Head of caudate nucleus (tissue), 42 donors: ENCODE results near the gene CLCN2.

Experiments used
- DNase-seq, 42 donors: peaks; one replicate each; pipeline versions ENCODE4 v3.0.0 to v3.0.0-alpha.2; 2020 to 2021; ENCODE audit warnings: mixed read lengths in 7 of 42
- intact Hi-C: fragments of 100-400 bp; cut with DNase I; formaldehyde crosslinking; loops from one replicate; pipeline ENCODE4 v1.15.0; 2022

The CLCN2 gene

DNA sequence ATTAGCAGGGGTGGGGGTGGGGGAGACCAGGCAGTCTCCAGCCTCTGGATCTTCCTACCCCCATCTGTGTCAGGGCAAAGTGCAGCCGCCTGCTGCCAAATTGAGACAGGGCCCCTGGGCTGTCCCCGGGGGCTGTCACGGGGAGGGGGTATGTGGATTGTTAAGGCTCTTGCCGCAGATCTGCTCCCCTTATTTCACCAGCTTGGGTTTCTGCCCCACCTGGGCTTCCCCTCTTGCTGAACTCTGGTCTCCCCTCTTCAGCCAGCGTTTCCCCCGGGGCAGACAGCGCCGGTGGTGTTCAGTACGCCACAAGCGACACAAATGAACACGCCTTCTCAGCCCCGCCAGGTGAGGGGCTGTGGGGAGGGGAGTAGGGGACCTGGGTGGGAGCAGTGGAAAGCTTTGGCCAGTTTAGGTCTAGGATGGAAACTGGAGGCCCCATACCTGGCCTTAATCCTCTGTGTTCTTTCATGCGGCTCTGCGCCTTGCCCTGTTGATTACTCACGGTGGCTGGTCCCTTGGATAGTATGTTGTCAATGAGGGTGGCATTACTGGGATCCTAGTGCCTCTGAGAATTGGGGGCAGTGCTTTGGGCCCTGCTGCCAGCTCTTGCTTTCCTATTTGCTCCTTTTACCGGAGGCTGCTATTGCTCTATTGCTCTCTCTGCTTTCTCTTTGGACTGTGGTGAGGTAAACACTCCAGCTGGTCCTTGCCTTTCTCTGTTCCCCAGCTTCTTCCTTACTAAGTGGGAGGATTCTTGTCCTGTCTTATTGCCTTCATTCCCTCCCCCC, 45.3 kb downstream of the CLCN2 start:
- intact Hi-C loops: no loop called here
- DNase-seq: no peak

DNA sequence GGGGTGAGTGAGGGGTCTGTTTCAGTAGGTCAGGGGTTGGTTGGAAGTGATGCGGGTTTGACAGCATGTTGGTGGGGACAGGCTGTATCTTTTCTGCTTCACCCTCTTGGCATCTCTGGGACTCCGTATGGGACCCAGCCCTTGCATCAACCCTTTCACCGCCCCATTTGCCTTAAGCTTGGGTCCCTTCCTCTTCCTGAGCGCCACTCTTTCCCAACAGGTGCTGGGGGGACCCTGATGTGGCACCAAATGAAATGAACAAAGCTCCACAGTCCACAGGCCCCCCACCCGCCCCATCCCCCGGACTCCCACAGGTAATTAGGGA, 45.9 kb downstream of the CLCN2 start:
- intact Hi-C loops: no loop called here
- DNase-seq: no peak

DNA sequence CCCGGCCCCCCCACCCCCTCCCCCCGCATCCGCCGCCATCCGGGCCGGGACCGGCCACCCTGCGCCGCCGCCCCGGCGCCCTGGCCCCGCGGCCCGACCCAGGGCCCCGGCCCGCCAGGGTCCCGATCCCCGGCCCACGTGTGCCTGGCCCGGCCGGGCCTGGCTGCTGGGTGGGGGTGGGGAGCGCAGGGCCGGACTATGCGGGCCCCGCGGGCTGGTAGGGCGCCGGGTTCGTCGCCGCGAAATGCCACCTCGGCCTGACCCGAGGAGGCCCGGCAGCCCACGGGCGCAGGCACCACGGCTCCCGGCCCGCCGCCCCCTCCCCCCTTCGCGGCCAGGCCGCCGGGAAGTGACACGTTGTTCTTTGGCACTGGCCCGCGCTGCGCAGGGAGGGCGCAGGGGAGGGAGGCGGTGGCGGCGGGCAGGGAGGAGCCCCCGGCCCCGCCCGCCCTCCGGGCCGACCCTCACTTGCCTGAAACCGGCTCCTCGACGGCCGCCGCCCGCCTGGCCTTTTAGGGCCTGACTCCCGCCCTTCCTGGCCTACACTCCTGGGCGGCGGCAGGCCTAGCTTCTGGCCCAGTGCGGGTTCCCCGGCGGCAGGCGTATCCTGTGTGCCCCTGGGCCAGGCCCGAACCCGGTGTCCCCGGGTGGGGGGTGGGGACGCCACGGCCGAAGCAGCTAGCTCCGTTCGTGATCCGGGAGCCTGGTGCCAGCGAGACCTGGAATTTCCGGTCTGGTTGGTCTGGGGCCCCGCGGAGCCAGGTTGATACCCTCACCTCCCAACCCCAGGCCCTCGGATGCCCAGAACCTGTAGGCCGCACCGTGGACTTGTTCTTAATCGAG, 46.5 kb downstream of the CLCN2 start:
- peak in 36 of 42 donors; percentile 35 to 85 (median 63) for DNase-seq

DNA sequence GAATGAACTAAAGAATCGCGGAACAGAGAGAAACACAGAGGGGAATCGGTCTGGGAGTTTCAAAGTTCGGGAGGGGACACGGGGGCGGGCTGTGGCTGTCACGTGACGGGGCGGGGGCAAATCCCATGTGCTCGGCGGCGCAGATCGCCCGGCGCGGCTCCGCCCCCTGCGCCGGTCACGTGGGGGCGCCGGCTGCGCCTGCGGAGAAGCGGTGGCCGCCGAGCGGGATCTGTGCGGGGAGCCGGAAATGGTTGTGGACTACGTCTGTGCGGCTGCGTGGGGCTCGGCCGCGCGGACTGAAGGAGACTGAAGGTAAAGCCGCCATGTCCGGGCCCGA, 47.1 kb downstream of the CLCN2 start, which contains the start of gene EIF4G1:
Gene EIF4G1 (plus strand): TSS at position 244 of the 337 bp plus-strand sequence. CDS start 1,191 bp downstream, outside the sequence.
- intact Hi-C loops: no loop called here
- DNase-seq: peak; percentile 83 to 98 (median 94)

More for the DNA sequence above, 46.5 kb downstream of the CLCN2 start:
- intact Hi-C loops: no loop called here

DNA sequence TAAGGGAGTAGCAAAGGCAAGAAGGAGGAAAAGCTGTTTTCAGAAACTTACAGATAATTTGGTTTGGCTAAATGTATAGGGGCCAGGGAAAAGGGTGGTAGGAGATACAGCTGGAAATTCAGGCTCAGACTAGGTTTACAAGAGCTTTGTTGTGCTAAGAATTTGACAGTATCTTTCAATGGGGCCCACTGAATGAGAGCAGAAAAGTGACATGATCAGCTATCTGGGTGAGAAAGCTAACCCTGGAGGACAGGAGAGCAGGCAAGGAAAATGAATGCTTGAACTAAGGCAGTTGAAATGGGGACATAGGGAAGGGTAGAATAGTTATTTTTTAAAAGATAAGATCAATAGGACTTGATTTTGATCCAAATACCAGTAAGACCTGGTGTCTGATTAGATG, 49.8 kb downstream of the CLCN2 start:
- intact Hi-C loops: no loop called here
- DNase-seq: no peak

DNA sequence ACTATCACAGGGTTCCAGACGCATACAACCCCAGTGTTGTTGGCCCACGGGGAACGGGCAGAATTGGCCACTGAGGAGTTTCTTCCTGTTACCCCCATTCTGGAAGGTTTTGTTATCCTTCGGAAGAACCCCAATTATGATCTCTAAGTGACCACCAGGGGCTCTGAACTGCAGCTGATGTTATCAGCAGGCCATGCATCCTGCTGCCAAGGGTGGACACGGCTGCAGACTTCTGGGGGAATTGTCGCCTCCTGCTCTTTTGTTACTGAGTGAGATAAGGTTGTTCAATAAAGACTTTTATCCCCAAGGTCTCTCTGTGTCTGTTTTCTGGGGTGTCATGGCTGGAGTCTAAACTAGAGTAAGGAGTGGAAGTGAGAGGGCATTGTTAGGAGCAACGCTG, 52.7 kb downstream of the CLCN2 start:
- DNase-seq: no peak

DNA sequence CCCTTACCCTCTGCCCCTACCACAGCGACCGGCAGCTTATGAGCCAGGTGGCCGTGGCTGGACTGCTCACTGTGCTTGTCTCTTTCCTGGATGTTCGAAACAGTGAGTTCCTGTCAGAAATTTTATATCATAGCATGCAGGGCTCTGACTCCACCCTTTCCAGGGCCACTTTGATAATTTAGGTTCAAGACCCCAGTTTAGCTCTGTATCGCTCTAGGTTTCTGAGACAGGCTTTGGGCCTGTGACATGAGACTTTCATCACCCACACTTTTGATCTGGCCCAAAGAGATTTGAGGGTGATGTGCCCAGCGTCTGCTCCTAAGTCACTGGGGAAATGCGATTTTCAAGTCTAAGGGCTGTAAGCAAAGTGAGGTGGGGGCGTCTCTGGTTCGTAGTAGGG, 53.5 kb downstream of the CLCN2 start:
- intact Hi-C loops: no loop called here
- DNase-seq: no peak

More for the DNA sequence above, 52.7 kb downstream of the CLCN2 start:
- intact Hi-C loops: no loop called here

DNA sequence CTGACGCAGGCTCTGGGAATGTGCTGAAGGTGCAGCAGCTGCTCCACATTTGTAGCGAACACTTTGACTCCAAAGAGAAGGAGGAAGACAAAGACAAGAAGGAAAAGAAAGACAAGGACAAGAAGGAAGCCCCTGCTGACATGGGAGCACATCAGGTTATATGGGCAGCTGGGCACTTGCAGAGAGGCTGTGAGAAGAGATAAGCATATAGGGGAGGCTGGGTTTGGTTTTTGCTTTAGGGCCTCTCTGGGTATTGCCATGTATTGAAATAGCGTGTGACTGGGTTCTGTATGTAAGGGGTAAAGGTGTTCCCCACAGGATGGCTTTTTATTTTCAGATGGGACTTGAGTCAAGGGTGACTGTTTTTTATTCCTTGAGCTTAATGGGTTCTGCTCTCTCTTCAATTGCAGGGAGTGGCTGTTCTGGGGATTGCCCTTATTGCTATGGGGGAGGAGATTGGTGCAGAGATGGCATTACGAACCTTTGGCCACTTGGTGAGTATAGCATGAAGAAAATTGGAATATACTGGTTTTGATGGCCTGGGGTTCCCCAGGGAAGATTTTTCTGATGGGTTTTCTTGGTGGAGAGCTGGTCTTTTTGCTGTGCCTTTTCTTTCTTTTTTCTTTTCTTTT, 54.9 kb downstream of the CLCN2 start:
- DNase-seq: no peak
- intact Hi-C loops: no loop called here

DNA sequence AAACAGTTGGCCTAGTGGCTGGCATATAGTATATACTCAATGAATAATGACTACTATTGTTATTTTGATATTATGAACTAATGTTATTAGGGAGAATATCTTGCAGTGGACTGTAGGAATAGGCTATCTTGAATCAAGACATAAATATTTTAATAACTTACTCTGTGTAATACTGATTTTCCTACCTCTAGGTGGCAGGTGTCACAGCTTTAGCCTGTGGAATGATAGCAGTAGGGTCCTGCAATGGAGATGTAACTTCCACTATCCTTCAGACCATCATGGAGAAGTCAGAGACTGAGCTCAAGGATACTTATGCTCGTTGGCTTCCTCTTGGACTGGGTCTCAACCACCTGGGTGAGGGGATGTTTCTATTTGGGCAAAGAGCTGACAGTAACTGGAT, 55.8 kb downstream of the CLCN2 start:
- intact Hi-C loops: no loop called here
- no peak for DNase-seq

DNA sequence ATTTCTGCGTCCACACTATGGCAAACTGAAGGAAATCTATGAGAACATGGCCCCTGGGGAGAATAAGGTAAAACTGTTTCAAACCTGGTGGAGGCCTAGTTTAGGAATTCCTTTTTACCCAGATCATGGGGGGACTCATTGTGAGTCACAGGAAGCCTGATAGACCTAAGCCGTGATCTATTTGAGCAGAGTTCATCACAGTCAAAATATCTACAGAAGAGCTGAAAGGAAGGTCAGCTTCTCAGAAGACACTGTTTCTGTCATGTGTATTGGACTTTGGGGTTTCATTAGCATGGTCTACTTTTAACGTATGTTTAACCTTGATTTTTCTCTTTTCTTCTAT, 61.1 kb downstream of the CLCN2 start:
- DNase-seq: no peak
- intact Hi-C loops: no loop called here

DNA sequence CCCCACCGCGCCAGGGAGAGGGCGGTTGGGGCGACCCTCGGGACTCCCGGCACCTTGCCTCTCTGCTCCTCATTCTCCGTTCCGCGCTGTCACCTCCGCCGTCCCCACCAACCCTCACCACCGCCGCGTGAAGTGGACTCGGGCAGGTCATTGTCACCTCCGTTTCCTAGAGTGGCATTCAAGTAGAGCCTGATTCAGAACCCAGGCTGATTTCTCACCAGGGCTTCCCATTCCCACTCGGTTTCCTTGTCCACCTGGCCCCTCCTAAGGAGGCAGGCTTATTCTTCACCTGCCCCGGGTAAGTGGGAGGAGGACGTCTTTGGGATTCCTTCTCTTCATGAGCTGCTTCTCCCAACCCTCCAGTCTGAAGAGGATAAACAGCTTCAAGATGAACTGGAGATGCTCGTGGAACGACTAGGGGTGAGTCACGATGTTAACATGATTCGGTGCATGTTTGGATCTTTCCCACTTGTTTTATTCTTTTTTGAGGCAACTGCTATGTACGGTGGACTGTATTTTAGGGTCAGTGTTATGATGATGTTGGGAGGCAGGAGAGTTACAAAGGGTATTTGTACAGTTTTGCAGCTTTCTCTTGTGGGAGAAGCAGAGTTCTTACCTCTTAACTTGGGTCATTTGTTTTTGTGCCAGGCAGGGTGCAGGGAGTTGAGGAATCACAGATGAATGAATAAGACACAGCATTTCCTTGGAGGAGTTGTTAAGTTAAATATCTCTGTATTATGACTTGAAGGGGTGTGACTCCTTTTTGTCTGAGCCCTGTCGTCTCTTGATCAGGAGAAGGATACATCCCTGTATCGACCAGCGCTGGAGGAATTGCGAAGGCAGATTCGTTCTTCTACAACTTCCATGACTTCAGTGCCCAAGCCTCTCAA, 61.7 kb downstream of the CLCN2 start:
- intact Hi-C loops: loop anchor here (1.0 kb wide), 1 partner anchor 113 kb away; the partner anchor contains the start of gene ABCF3
- DNase-seq: no peak

DNA sequence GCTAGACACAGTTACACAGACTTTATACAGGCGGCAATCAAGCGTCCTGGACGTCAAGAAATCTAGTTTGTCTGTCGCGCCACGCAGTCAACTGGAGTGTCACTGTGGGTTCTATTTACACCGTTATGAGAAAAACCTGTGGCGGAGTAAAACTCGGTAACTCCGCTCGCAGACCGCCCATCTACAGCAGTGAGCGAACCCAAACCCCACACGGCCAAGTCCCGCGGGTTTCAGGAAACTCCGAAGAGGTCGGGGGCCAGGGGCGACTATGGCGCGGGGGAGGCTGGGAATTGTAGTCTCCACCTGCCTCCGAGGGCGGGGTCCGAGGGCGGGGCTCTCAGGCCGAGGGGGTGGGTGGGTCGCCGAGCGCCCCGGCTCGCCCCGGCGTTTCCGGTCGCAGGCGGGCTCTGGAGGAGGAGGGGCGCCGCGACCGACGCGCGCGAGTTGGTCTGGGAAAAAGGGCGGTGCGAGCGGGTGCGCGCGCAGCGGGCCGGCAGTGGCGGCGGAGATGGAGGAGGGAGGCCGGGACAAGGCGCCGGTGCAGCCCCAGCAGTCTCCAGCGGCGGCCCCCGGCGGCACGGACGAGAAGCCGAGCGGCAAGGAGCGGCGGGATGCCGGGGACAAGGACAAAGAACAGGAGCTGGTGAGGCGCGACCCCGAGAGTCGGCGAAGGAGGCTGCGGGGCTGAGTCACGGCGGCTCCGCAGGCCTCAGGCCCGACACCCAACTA, 62.5 kb downstream of the CLCN2 start, which contains the start of gene PSMD2:
Gene PSMD2 (plus strand): TSS at position 483 of the 729 bp plus-strand sequence. CDS start 26 bp downstream, at position 509.
- intact Hi-C loops: loop anchor here (1.0 kb wide), 1 partner anchor 113 kb away; the partner anchor contains the start of gene ABCF3
- DNase-seq: peak; percentile 94 to 99 (median 98)

DNA sequence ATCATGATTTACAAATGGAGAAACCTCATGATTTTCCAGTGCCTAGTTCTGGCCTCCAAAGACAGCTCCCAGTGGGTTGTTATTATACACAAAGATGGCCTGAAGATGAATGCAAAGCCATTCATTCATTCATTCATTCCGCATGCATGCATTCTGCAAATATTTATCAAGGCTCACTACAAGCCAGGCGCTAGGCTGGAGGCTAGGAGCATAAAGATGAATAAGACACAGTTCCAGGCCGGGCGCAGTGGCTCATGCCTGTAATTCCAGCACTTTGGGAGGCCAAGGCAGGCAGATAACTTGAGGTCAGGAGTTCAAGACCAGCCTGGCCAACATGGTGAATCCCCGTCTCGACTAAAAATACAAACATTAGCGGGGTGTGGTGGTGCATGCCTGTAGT, 64.8 kb downstream of the CLCN2 start:
- DNase-seq: no peak
- intact Hi-C loops: no loop called here
